ENCODE measurements around the gene FGF9. TPM values are rescaled to one million over a fixed set of nuclear protein-coding genes. Genes with fewer than 3 reads are reported as not detected.

The FGF9 gene
- total RNA-seq, 2 donors from 2014 or later: 0.07 TPM; not detected in 1

DNA sequence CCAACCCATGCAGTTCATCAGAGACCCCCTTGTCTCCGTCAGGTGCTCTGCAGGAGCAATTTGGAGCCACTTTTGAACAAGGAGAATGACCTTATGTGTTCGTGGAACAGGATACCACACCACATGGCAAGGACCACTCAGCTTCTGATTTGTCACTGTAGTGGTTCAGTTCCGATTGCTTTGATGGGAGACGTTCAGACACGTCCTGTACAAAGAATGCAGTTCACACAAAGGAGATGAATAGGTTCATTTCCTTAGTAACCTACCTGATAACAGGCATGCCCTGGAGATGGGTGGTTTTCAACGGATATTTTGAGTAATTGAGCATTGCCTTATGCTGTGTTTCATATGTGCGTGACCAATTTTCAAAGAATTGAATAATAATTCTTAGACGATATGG is 17.2 kb downstream of the FGF9 start:
- no peak for TF ChIP-seq CTCF (conservative IDR thresholded peaks at IDR 0.05)
- no peaks in the 10 kb centered on the region for H3K9me3 ChIP-seq (ENCODE audit: control insufficient read depth, low read length)
- Mint-ChIP-seq H3K9me3 (no peaks in the 10 kb centered on the region), H3K27ac (no peak overlapping the region), H3K36me3 (ENCODE audit: low read depth) (no peaks in the 10 kb centered on the region), H3K27me3 (ENCODE audit: insufficient read depth) (peaks cover 18% of the 10 kb centered on the region), H3K4me3 (no peak overlapping the region), H3K4me1 (peaks cover 11% of the 10 kb centered on the region)
- H3K27me3 ChIP-seq (ENCODE audit: control insufficient read depth, insufficient read depth, low read length, poor library complexity, severe bottlenecking): peaks cover 6% of the 10 kb centered on the region
- WGBS, 2 experiments (ENCODE audit: insufficient coverage in 1 of 2, insufficient read length in 1 of 2): 88 to 97% methylated on average over 8 of the region's 8 CpGs
- no peak overlapping the region for H3K4me3 ChIP-seq (ENCODE audit: low read length)
- H3K36me3 ChIP-seq (ENCODE audit: control insufficient read depth, insufficient read depth, low read length): no peaks in the 10 kb centered on the region
- no peak for DNase-seq
- H3K4me1 ChIP-seq (ENCODE audit: control insufficient read depth, insufficient read depth, low read length): no peaks in the 10 kb centered on the region
- no peak overlapping the region for H3K9ac ChIP-seq (ENCODE audit: extremely low read depth, low read length, poor library complexity, severe bottlenecking)
- H3K27ac ChIP-seq (ENCODE audit: low read depth, low read length): no peak overlapping the region

DNA sequence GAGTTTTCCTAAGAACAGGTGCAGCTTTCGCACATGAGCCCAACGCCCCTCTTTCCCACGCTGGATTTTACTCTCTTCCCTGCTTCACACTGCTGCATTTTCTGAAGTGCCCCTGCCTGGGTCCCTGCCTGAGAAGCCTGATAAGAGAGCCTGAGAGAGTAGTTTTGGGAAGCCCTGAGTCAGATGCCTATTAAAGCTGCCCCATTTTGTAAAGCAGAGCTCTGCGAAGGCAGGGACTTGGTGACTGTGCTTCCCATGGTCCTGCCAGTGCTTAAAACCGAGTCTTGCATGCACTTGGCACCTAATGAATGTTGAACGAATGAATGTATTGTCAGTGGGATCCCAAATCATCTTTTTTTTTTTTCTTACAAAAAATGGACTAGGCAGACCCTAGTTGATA is 18.2 kb downstream of the FGF9 start:
- H3K4me3 ChIP-seq (ENCODE audit: low read length): no peak overlapping the region
- TF ChIP-seq CTCF (conservative IDR thresholded peaks at IDR 0.05): no peak
- no peak overlapping the region for H3K4me3 Mint-ChIP-seq
- WGBS, 2 experiments (ENCODE audit: insufficient coverage in 1 of 2, insufficient read length in 1 of 2): 89 to 100% methylated on average over 6 of the region's 6 CpGs
- H3K9me3 Mint-ChIP-seq: no peaks in the 10 kb centered on the region
- H3K27ac Mint-ChIP-seq: no peak overlapping the region
- no peaks in the 10 kb centered on the region for H3K27me3 ChIP-seq (ENCODE audit: control insufficient read depth, insufficient read depth, low read length, poor library complexity, severe bottlenecking)
- H3K4me1 ChIP-seq (ENCODE audit: control insufficient read depth, insufficient read depth, low read length): no peaks in the 10 kb centered on the region
- H3K36me3 ChIP-seq (ENCODE audit: control insufficient read depth, insufficient read depth, low read length): no peaks in the 10 kb centered on the region
- H3K9ac ChIP-seq (ENCODE audit: extremely low read depth, low read length, poor library complexity, severe bottlenecking): no peak overlapping the region
- no peaks in the 10 kb centered on the region for H3K9me3 ChIP-seq (ENCODE audit: control insufficient read depth, low read length)
- no peaks in the 10 kb centered on the region for H3K36me3 Mint-ChIP-seq (ENCODE audit: low read depth)
- H3K27ac ChIP-seq (ENCODE audit: low read depth, low read length): no peak overlapping the region
- peaks cover 11% of the 10 kb centered on the region for H3K4me1 Mint-ChIP-seq
- DNase-seq: no peak
- peaks cover 7% of the 10 kb centered on the region for H3K27me3 Mint-ChIP-seq (ENCODE audit: insufficient read depth)

GRCh38 chr13:21690955-21691354 is 20.1 kb downstream of the FGF9 start:
- Histone ChIP-seq H3K4me1 (ENCODE audit: control insufficient read depth, insufficient read depth, low read length) (no peaks in the 10 kb centered on the region), H3K36me3 (ENCODE audit: control insufficient read depth, insufficient read depth, low read length) (no peaks in the 10 kb centered on the region), H3K27ac (ENCODE audit: low read depth, low read length) (no peak overlapping the region), H3K9ac (ENCODE audit: extremely low read depth, low read length, poor library complexity, severe bottlenecking) (no peak overlapping the region), H3K4me3 (ENCODE audit: low read length) (no peak overlapping the region), H3K9me3 (ENCODE audit: control insufficient read depth, low read length) (no peaks in the 10 kb centered on the region), H3K27me3 (ENCODE audit: control insufficient read depth, insufficient read depth, low read length, poor library complexity, severe bottlenecking) (no peaks in the 10 kb centered on the region)
- peaks cover 4% of the 10 kb centered on the region for H3K27me3 Mint-ChIP-seq (ENCODE audit: insufficient read depth)
- H3K9me3 Mint-ChIP-seq: no peaks in the 10 kb centered on the region
- H3K4me1 Mint-ChIP-seq: peaks cover 3% of the 10 kb centered on the region
- no peak for DNase-seq
- no peak overlapping the region for H3K4me3 Mint-ChIP-seq
- no peak for TF ChIP-seq CTCF (conservative IDR thresholded peaks at IDR 0.05)
- WGBS, 2 experiments (ENCODE audit: insufficient coverage in 1 of 2, insufficient read length in 1 of 2): 90% methylated on average over 2 of the region's 2 CpGs; no CpG with 5 or more reads in 1 of the 2 experiments
- no peak overlapping the region for H3K27ac Mint-ChIP-seq
- H3K36me3 Mint-ChIP-seq (ENCODE audit: low read depth): no peaks in the 10 kb centered on the region
